Small intestine (tissue), 7 donors: ENCODE measurements around the gene NDUFS2. TPM values are rescaled to one million over a fixed set of nuclear protein-coding genes. Genes with fewer than 3 reads are reported as not detected.
"Not testable (repeated sequence)": the region's sequence is repeated elsewhere in the genome, so short reads cannot be mapped to it uniquely, and the experiment has no call there.

Experiments
- DNase-seq, 2 donors: peaks; one replicate each; pipeline versions ENCODE4 v3.0.0 to v3.0.0-alpha.2; 2013
- FAIRE-seq: peaks from 2 replicates; lab custom pipeline; 2012; peaks lifted over from hg19 to GRCh38; lab: Jason Lieb, UNC
- H3K27ac ChIP-seq, 3 donors: one replicate each; pipeline ENCODE4 v1.5.1; 2013; ENCODE audit warnings: low read length in 2 of 3, mild to moderate bottlenecking in 2 of 3, control low read depth in 1 of 3, inconsistent platforms in 1 of 3, low read depth in 1 of 3, moderate library complexity in 1 of 3
- H3K27me3 ChIP-seq, 3 donors: one replicate each; pipeline ENCODE4 v1.6.1; 2013; ENCODE audit warnings: low read length in 3 of 3, inconsistent platforms in 1 of 3; ENCODE audit not compliant: control insufficient read depth in 3 of 3, insufficient read depth in 3 of 3
- H3K36me3 ChIP-seq, 3 donors: one replicate each; pipeline ENCODE4 v1.6.1; 2013; ENCODE audit warnings: low read length in 3 of 3, inconsistent platforms in 1 of 3, low read depth in 1 of 3, mild to moderate bottlenecking in 1 of 3, moderate library complexity in 1 of 3; ENCODE audit not compliant: control insufficient read depth in 3 of 3, insufficient read depth in 2 of 3
- H3K4me1 ChIP-seq, 3 donors: one replicate each; pipeline ENCODE4 v1.6.1; 2013; ENCODE audit warnings: low read length in 2 of 3, inconsistent platforms in 1 of 3, low read depth in 1 of 3, mild to moderate bottlenecking in 1 of 3, moderate library complexity in 1 of 3; ENCODE audit not compliant: control insufficient read depth in 3 of 3, insufficient read depth in 2 of 3
- H3K4me3 ChIP-seq, 3 donors: one replicate each; pipeline ENCODE4 v1.5.1; 2013; ENCODE audit warnings: low read length in 3 of 3, control low read depth in 1 of 3, inconsistent platforms in 1 of 3, low read depth in 1 of 3, mild to moderate bottlenecking in 1 of 3, moderate library complexity in 1 of 3
- H3K9me3 ChIP-seq, 2 donors: one replicate each; pipeline ENCODE4 v1.6.1; 2013; ENCODE audit warnings: low read depth in 1 of 2, low read length in 1 of 2; ENCODE audit not compliant: control insufficient read depth in 2 of 2, insufficient read depth in 1 of 2
- WGBS, 3 donors: extraction: QIAGEN DNeasy Blood & Tissue Kit; methylation state at CpG; one replicate each; pipeline ENCODE4 v1.1.7; 2013; 5-methylcytosine and 5-hydroxymethylcytosine counted together
- polyA plus RNA-seq, 4 donors: library from polyadenylated mRNA; stranded (reverse) in 3 of 4; unstranded in 1 of 4; fragments of 200-250 nt in 3 of 4; fragments of 120-200 nt in 1 of 4; gene quantifications; one replicate each; pipeline versions ENCODE4 v1.2.1 to v1.2.3, GENCODE V29; 2013
- donor health status: healthy with polysubstance abuse.
- donor health status: control.
- donor health status: control.
- donor health status: Bipolar disorder and iron deficiency.
- donor health status: healthy.

NDUFS2 gene
- polyA plus RNA-seq, 4 donors: 113 to 170 (median 121) TPM

DNA sequence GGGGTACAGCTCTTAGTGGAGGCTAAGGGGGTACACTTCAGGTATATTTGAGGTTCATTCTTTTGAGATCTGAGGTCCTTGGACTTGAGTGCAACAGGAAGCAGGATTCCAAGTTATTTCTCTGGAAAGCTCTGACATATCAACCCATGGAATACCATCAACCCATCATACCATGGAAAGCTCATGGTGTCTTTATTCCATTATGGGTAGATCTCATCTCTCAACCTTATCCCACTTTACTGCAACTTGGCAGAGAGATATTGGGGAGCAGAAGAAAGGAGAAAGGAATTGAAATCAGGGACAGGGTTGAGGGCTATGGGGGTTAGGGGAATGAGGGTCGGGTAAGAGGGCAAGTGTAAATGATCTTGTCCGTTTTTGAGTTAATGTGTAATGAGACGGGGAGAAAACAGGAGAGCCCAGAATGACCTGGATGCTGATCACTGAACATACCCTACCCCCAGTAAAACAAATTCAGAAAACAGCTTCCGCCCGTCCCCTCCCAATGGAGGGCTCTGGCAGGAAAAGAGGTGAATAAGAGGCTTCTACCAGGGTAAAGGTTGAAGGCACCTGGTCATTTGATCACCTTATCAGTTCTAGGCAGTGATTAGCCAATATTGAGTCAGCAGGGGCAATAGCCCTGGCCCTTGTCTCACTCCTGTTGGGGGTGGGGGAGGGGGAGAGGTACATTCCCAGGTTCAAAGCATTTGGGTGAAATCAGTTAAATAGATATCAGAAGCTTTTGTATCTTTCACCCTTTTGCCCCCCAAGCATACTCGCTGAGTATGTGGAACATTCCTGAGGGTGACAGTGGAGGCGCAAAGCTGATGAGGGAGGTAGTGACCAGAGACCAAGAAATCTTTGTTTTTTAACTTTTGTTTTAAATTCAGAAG is 21.9 kb downstream of the NDUFS2 start:
- Histone ChIP-seq H3K27me3 (no peaks in the 10 kb centered on the region), H3K4me3 (no peak overlapping the region), H3K4me1 (peaks cover 0 to 72% (median 8%) of the 10 kb centered on the region in 3 donors), H3K36me3 (peaks cover under 1 to 16% (median 4%) of the 10 kb centered on the region in 3 donors), H3K9me3 (no peaks in the 10 kb centered on the region), H3K27ac (peak overlapping the region; percentile 61 to 81 (median 76))
- 25 to 67% (median 43%) methylated on average over 7 of the region's 7 CpGs for WGBS, 3 donors
- FAIRE-seq (no peak), DNase-seq (peak; percentile 91)

GRCh38 chr1:161224695-161225087 is 22.5 kb downstream of the NDUFS2 start:
- FAIRE-seq, H3K9me3 ChIP-seq, H3K27me3 ChIP-seq, H3K4me3 ChIP-seq, DNase-seq: not testable (repeated sequence)
- H3K27ac ChIP-seq: peak overlapping the region; percentile 17 to 94 (median 87)
- 57 to 70% (median 63%) methylated on average over 11 to 13 of the region's 13 CpGs for WGBS, 3 donors
- H3K4me1 ChIP-seq: peaks cover 0 to 72% (median 8%) of the 10 kb centered on the region in 3 donors
- peaks cover 3 to 22% (median 9%) of the 10 kb centered on the region in 3 donors for H3K36me3 ChIP-seq

GRCh38 chr1:161225178-161225533 is 23.0 kb downstream of the NDUFS2 start:
- Histone ChIP-seq H3K4me3 (no peak overlapping the region), H3K36me3 (peaks cover 3 to 27% (median 9%) of the 10 kb centered on the region in 3 donors), H3K27me3 (no peaks in the 10 kb centered on the region), H3K9me3 (no peaks in the 10 kb centered on the region), H3K27ac (peak overlapping the region; percentile 80 to 94 (median 87)), H3K4me1 (peaks cover 0 to 72% (median 8%) of the 10 kb centered on the region in 3 donors)
- no peak for DNase-seq
- no peak for FAIRE-seq
- WGBS, 3 donors: 59 to 84% (median 79%) methylated on average over 7 of the region's 7 CpGs

GRCh38 chr1:161225534-161226319 is 23.6 kb downstream of the NDUFS2 start, which contains the start of gene TOMM40L:
TSS of gene TOMM40L (plus strand) at chr1:161226060. CDS start at chr1:161226490, 430 bp downstream.
- peak within 1 kb of the TSS; percentile 45 to 89 (median 64) for H3K4me3 ChIP-seq
- H3K36me3 ChIP-seq: peaks cover 3 to 30% (median 10%) of the 10 kb centered on the region in 3 donors
- FAIRE-seq: peak; percentile 96
- peak; percentile 99 for DNase-seq
- peak within 1 kb of the TSS; percentile 80 to 94 (median 87) for H3K27ac ChIP-seq
- H3K27me3 ChIP-seq: no peaks in the 10 kb centered on the region
- no peaks in the 10 kb centered on the region for H3K9me3 ChIP-seq
- peaks cover 0 to 68% (median 8%) of the 10 kb centered on the region in 3 donors for H3K4me1 ChIP-seq
- 4 to 6% (median 4%) methylated on average over 15 to 16 of the region's 16 CpGs for WGBS, 3 donors

- peaks cover 0 to 67% (median 8%) of the 10 kb centered on the region in 3 donors for H3K4me1 ChIP-seq
- 6 to 9% (median 6%) methylated on average over 15 of the region's 15 CpGs for WGBS, 3 donors
- H3K9me3 ChIP-seq: no peaks in the 10 kb centered on the region
- H3K27me3 ChIP-seq: no peaks in the 10 kb centered on the region
- H3K4me3 ChIP-seq: peak overlapping the region; percentile 45 to 89 (median 64)
- peaks cover 3 to 35% (median 11%) of the 10 kb centered on the region in 3 donors for H3K36me3 ChIP-seq
- DNase-seq: no peak
- peak overlapping the region; percentile 28 to 55 (median 55) for H3K27ac ChIP-seq
- no peak for FAIRE-seq
These were observed 24.1 kb downstream of the NDUFS2 start for GRCh38 chr1:161226320-161226711.

- DNase-seq (peak in 1 of 2 donors; percentile 21), FAIRE-seq (no peak)
- 49 to 61% (median 50%) methylated on average over 3 of the region's 3 CpGs for whole genome bisulfite sequencing, 3 donors
- Histone ChIP-seq H3K4me1 (peaks cover 0 to 67% (median 8%) of the 10 kb centered on the region in 3 donors), H3K36me3 (peaks cover 3 to 35% (median 11%) of the 10 kb centered on the region in 3 donors), H3K27me3 (no peaks in the 10 kb centered on the region), H3K27ac (peak overlapping the region in 2 of 3 donors; percentile 28 to 55), H3K4me3 (peak overlapping the region in 2 of 3 donors; percentile 64 to 89), H3K9me3 (no peaks in the 10 kb centered on the region)
These were observed 24.6 kb downstream of the NDUFS2 start for GRCh38 chr1:161226759-161227158.

DNA sequence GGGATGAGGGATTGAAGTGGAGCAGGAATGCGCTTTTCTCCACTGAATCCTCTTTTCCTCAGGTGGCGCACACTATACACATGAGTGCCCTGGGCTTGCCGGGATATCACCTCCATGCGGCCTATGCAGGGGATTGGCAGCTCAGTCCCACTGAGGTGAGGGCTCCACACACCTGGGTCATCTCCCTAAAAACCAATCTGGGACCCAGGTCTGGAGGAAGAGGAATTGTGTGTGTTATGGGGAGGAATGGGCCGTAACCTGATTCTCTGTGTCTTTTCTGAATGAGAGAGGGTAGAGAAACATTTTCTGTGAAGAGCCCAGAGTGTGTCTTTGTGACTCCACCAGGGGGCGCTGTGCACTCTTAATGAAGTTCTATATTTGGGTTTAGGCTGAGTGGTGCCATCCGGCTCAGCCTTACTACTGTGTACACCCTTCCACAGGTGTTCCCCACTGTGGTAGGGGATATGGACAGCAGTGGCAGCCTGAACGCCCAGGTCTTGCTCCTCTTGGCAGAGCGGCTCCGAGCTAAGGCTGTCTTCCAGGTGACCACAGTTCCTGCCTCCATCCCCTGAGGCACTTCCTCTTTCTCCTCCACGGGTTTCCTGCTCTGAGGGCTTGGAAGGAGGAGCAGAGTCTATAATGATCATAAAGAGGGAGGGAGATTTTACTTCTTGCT is 25.2 kb downstream of the NDUFS2 start:
- FAIRE-seq (no peak), DNase-seq (peak; percentile 82 to 89)
- peaks cover 3 to 36% (median 11%) of the 10 kb centered on the region in 3 donors for H3K36me3 ChIP-seq
- H3K9me3 ChIP-seq: no peaks in the 10 kb centered on the region
- H3K4me3 ChIP-seq: peak overlapping the region in 2 of 3 donors; percentile 64 to 89
- peaks cover 0 to 66% (median 8%) of the 10 kb centered on the region in 3 donors for H3K4me1 ChIP-seq
- WGBS, 3 donors: 39 to 43% (median 40%) methylated on average over 10 to 11 of the region's 11 CpGs
- H3K27me3 ChIP-seq: no peaks in the 10 kb centered on the region
- peak overlapping the region; percentile 18 to 55 (median 28) for H3K27ac ChIP-seq
